ENCODE measurements around the gene CAMLG.

DNA sequence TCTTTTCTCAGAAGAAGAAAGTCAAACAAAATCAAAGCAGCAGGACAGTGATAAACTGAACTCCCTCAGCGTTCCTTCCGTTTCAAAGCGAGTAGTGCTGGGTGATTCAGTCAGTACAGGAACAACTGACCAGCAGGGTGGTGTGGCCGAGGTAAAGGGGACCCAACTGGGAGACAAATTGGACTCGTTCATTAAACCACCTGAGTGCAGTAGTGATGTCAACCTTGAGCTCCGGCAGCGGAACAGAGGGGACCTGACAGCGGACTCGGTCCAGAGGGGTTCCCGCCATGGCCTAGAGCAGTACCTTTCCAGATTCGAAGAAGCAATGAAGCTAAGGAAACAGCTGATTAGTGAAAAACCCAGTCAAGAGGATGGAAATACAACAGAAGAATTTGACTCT lies 2.7 kb downstream of the CAMLG start:
- TF ChIP-seq POLR2AphosphoS5 (IDR thresholded peaks at IDR 0.05) = no peak
- TF ChIP-seq CTCF (IDR thresholded peaks at IDR 0.05) = no peak
- TF ChIP-seq EP300 (IDR thresholded peaks at IDR 0.05; ENCODE audit: low read depth) = no peak

Data from transverse colon (tissue), 4 donors.